Heart right ventricle (tissue), 16 donors: ENCODE measurements around the gene ZNF675. TPM values are rescaled to one million over a fixed set of nuclear protein-coding genes. Genes with fewer than 3 reads are reported as not detected.
A peak's percentile ranks its signal among the peaks of the same experiment; 100 is the strongest.

ENCODE experiments used
- ATAC-seq, 8 donors: fragments of 200-7000 bp; cut with Tn5 transposase; one replicate each; pipeline ENCODE4 v1.9.1; 2020; ENCODE audit warnings: mild to moderate bottlenecking in 8 of 8, moderate library complexity in 8 of 8, moderate number of reproducible peaks in 1 of 8
- DNase-seq, 2 donors: peaks; one replicate each; pipeline ENCODE4 v3.0.0-alpha.2; 2020
- H3K27ac ChIP-seq, 10 donors: fragments of 200-600 bp; sonication (generic) in 2 of 10; one replicate each; pipeline versions ENCODE4 v1.5.0 to v1.8.0; 2020 to 2022; ENCODE audit warnings: mild to moderate bottlenecking in 3 of 10
- H3K27me3 ChIP-seq, 7 donors: fragments of 200-600 bp; one replicate each; pipeline ENCODE4 v1.8.0; 2021 to 2022; ENCODE audit warnings: mild to moderate bottlenecking in 2 of 7
- H3K36me3 ChIP-seq, 9 donors: fragments of 200-600 bp; sonication (generic) in 1 of 9; one replicate each; pipeline versions ENCODE4 v1.5.0 to v1.8.0; 2020 to 2022; ENCODE audit warnings: mild to moderate bottlenecking in 2 of 9
- H3K4me1 ChIP-seq, 9 donors: fragments of 200-600 bp; sonication (generic) in 1 of 9; one replicate each; pipeline versions ENCODE4 v1.5.0 to v1.8.0; 2020 to 2022; ENCODE audit warnings: mild to moderate bottlenecking in 4 of 9
- H3K4me3 ChIP-seq, 10 donors: fragments of 200-600 bp; sonication (generic) in 2 of 10; one replicate each; pipeline versions ENCODE4 v1.5.0 to v1.8.0; 2020 to 2022; ENCODE audit warnings: mild to moderate bottlenecking in 7 of 10, moderate library complexity in 2 of 10
- H3K9me3 ChIP-seq, 11 donors: fragments of 200-600 bp in 10 of 11; sonication (generic) in 2 of 11; one replicate each; pipeline versions ENCODE4 v1.5.0 to v1.8.0; 2013 to 2022; ENCODE audit warnings: mild to moderate bottlenecking in 2 of 11, control low read depth in 1 of 11, moderate library complexity in 1 of 11
- CTCF ChIP-seq, 9 donors: fragments of 200-600 bp; sonication (generic) in 2 of 9; IDR thresholded peaks; one replicate each; pipeline versions ENCODE4 v1.5.0 to v1.8.0; 2021 to 2022; ENCODE audit warnings: antibody characterized with exemption in 9 of 9, mild to moderate bottlenecking in 5 of 9, moderate library complexity in 1 of 9
- WGBS, 2 donors: extraction: QIAGEN DNeasy Blood & Tissue Kit; methylation state at CpG; one replicate each; pipeline ENCODE4 v1.1.7; 2013; ENCODE audit warnings: inconsistent platforms in 1 of 2; 5-methylcytosine and 5-hydroxymethylcytosine counted together
- intact Hi-C, 10 donors: fragments of 100-400 bp; cut with DNase I; formaldehyde crosslinking; loops; one replicate each; pipeline versions ENCODE4 v1.11.1 to v1.14.2; 2022
- polyA plus RNA-seq, 2 donors: library from polyadenylated mRNA; stranded (reverse); fragments of 200-250 nt; gene quantifications; one replicate each; pipeline ENCODE4 v1.2.3, GENCODE V29; 2013
- total RNA-seq, 10 donors: library from RNA; stranded (reverse); fragmentation: NEBNext Ultra II Directional in 3 of 10; extraction: Animal tissue kit (Norgen Biotek cat#: 25700) in 3 of 10; gene quantifications; one replicate each; pipeline versions ENCODE4 v1.2.1 to v1.2.4, GENCODE V29; 2021 to 2023
- donor health status: Arrhythmogenic right ventricular cardiomyopathy.
- donor health status: ischemic (EF 13 %, LVEDD 7.1; RV severe dilation, severe dysfunction).
- donor health status: healthy with polysubstance abuse.
- donor health status: DM: no; HTN: yes; CAD: no.
- donor health status: DM: no; HTN: no; CAD: no.
- donor health status: ischemic (EF 25% LVEDD 6.9; RV normal size, moderate dysfunction).
- donor health status: ischemic (EF 25% LVEDD 5.7; RV mildly dilated, moderate dysfunction).
- donor health status: healthy.
- donor health status: DM: yes; HTN: yes; CAD: no.
- donor health status: Ischemic cardiomyopathy.
- donor health status: ischemic (EF 35%, LVEDD 5.7; RV mildly dilated, moderate dysfunction).
- donor health status: nonischemic (EF 11% LVEDD 7.7; RV severe dilation, severe dysfunction).
- donor health status: DM: yes; HTN: yes; CAD: no.
- donor health status: PGD.
- donor health status: ischemic (EF 29% LVEDD 5.4; RV normal size, mild dysfunction).
- donor health status: nonischemic (EF 23%, LVEDD 6.1; RV moderate dilation, normal function).

Gene ZNF675
- total and polyA plus RNA-seq, 12 donors = 1.1 to 5.7 (median 3.3) TPM

- no peak for DNase-seq
- no peak for ATAC-seq
- H3K4me1 ChIP-seq = no peaks in the 10 kb centered on the region
- no peak overlapping the region for H3K4me3 ChIP-seq
- no peaks in the 10 kb centered on the region for H3K36me3 ChIP-seq
- peaks cover 0 to 12% (median 0%) of the 10 kb centered on the region in 11 donors for H3K9me3 ChIP-seq
- no peak overlapping the region for H3K27ac ChIP-seq
- intact Hi-C loops = no loop called here
- TF ChIP-seq CTCF (IDR thresholded peaks at IDR 0.05) = no peak
- peaks cover 0 to 24% (median 0%) of the 10 kb centered on the region in 7 donors for H3K27me3 ChIP-seq
Measured at GRCh38 chr19:23716792-23717191, 29.8 kb upstream of the ZNF675 start.

- intact Hi-C loops = no loop called here
Measured at GRCh38 chr19:23709347-23709746, 22.3 kb upstream of the ZNF675 start.

GRCh38 chr19:23706657-23707056, 19.6 kb upstream of the ZNF675 start:
- no peaks in the 10 kb centered on the region for H3K36me3 ChIP-seq
- no peak overlapping the region for H3K4me3 ChIP-seq
- H3K27ac ChIP-seq = no peak overlapping the region
- no peak for ATAC-seq
- no peak for TF ChIP-seq CTCF (IDR thresholded peaks at IDR 0.05)
- WGBS, 2 donors = 59 to 92% methylated on average over 1 of the region's 1 CpG
- no peaks in the 10 kb centered on the region for H3K4me1 ChIP-seq
- no peaks in the 10 kb centered on the region for H3K27me3 ChIP-seq
- intact Hi-C loops = no loop called here
- peaks cover 0 to 17% (median 0%) of the 10 kb centered on the region in 11 donors for H3K9me3 ChIP-seq
- no peak for DNase-seq

More at GRCh38 chr19:23709347-23709746, 22.3 kb upstream of the ZNF675 start:
- H3K27me3 ChIP-seq = no peaks in the 10 kb centered on the region
- no peak for DNase-seq
- no peak overlapping the region for H3K27ac ChIP-seq
- no peak overlapping the region for H3K4me3 ChIP-seq
- no peaks in the 10 kb centered on the region for H3K4me1 ChIP-seq
- H3K9me3 ChIP-seq = peaks cover 0 to 8% (median 0%) of the 10 kb centered on the region in 11 donors
- 35 to 39% methylated on average over 2 of the region's 2 CpGs for WGBS, 2 donors
- no peak for TF ChIP-seq CTCF (IDR thresholded peaks at IDR 0.05)
- no peak for ATAC-seq
- no peaks in the 10 kb centered on the region for H3K36me3 ChIP-seq

GRCh38 chr19:23699521-23699860, 12.5 kb upstream of the ZNF675 start:
- no peak for TF ChIP-seq CTCF (IDR thresholded peaks at IDR 0.05)
- 64 to 67% methylated on average over 2 of the region's 2 CpGs for WGBS, 2 donors
- intact Hi-C loops = no loop called here
- Histone ChIP-seq H3K27ac (no peak overlapping the region), H3K4me3 (no peak overlapping the region), H3K36me3 (no peaks in the 10 kb centered on the region), H3K9me3 (peaks cover 0 to 22% (median 0%) of the 10 kb centered on the region in 11 donors), H3K27me3 (no peaks in the 10 kb centered on the region), H3K4me1 (no peaks in the 10 kb centered on the region)
- DNase-seq (no peak), ATAC-seq (peak in 1 of 8 donors; percentile 37)
